ENCODE results near the gene RIMOC1.

DNA sequence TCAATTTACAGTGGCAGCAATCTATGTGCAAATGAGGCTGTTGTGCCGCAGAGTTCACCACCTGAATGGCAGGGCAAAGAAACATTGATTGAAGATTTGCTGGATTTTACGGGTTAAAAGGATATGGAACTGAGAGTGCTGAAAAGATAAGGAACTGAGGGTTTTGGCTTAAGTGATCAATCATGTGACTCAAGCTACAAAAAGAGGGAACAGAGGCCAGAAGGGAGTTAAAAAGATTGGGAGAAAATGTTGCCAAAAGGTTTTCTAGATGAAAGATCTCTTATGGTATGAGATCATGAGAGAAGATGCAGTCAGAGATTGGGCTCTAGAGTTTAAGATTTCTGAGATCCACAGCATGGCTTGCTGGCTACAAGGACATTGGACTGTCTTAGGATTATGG lies 7.9 kb upstream of the RIMOC1 start:
- TF ChIP-seq, protein P1, sequence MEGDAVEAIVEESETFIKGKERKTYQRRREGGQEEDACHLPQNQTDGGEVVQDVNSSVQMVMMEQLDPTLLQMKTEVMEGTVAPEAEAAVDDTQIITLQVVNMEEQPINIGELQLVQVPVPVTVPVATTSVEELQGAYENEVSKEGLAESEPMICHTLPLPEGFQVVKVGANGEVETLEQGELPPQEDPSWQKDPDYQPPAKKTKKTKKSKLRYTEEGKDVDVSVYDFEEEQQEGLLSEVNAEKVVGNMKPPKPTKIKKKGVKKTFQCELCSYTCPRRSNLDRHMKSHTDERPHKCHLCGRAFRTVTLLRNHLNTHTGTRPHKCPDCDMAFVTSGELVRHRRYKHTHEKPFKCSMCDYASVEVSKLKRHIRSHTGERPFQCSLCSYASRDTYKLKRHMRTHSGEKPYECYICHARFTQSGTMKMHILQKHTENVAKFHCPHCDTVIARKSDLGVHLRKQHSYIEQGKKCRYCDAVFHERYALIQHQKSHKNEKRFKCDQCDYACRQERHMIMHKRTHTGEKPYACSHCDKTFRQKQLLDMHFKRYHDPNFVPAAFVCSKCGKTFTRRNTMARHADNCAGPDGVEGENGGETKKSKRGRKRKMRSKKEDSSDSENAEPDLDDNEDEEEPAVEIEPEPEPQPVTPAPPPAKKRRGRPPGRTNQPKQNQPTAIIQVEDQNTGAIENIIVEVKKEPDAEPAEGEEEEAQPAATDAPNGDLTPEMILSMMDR (IDR thresholded peaks at IDR 0.05) = no peak
- TF ChIP-seq POLR2A (IDR thresholded peaks at IDR 0.05) = no peak
